ENCODE results near the gene THBS2.
"Not testable (repeated sequence)": the region's sequence is repeated elsewhere in the genome, so short reads cannot be mapped to it uniquely, and the experiment has no call there.

GRCh38 chr6:169196279-169196678 is 57.4 kb downstream of the THBS2 start:
- not testable (repeated sequence) for TF ChIP-seq CTCF (conservative IDR thresholded peaks at IDR 0.05 in 1 of 2, IDR thresholded peaks at IDR 0.05 in 1 of 2; ENCODE audit: low read depth in 1 of 2, low read length in 2 of 2); EZH2 (IDR thresholded peaks at IDR 0.05; ENCODE audit: low read length, missing control alignments)

Measured in fibroblast of lung (primary cell).